K562 (cell line): ENCODE results near the gene ANKRD27. TPM values are rescaled to one million over a fixed set of nuclear protein-coding genes. Genes with fewer than 3 reads are reported as not detected.

Experiments
- ATF1 ChIP-seq, 2 experiments: fragments of 450-650 bp in 1 of 2; IDR thresholded peaks; 2 replicates each; pipeline ENCODE4 v1.6.1; 2016; ENCODE audit warnings: missing compliant biosample characterization in 1 of 2, missing genetic modification characterization in 1 of 2
- BDP1 ChIP-seq: IDR thresholded peaks from 3 replicates; pipeline ENCODE4 v1.6.1; 2011; ENCODE audit not compliant: insufficient read length, insufficient read depth
- E2F6 ChIP-seq, 2 experiments: IDR thresholded peaks; 2 replicates each; pipeline ENCODE4 v1.6.1; 2011; ENCODE audit warnings: borderline replicate concordance in 1 of 2, control low read depth in 1 of 2, low read depth in 1 of 2, low read length in 1 of 2, mild to moderate bottlenecking in 1 of 2, mixed read lengths in 1 of 2, moderate library complexity in 1 of 2; ENCODE audit not compliant: insufficient read depth in 1 of 2, insufficient read length in 1 of 2, poor library complexity in 1 of 2, severe bottlenecking in 1 of 2; ENCODE audit errors: extremely low read depth in 1 of 2
- ELF2 ChIP-seq: fragments of 250-450 bp; sonication (Bioruptor Pico); IDR thresholded peaks from 2 replicates; pipeline ENCODE4 v1.5.0; 2021; ENCODE audit warnings: mild to moderate bottlenecking
- FOXA1 ChIP-seq: fragments of 450-650 bp; IDR thresholded peaks from 2 replicates; pipeline ENCODE4 v1.6.1; 2016; ENCODE audit warnings: mild to moderate bottlenecking, borderline replicate concordance
- GMEB1 ChIP-seq: fragments of 250-450 bp; sonication (Bioruptor Pico); IDR thresholded peaks from 2 replicates; pipeline ENCODE4 v1.4.0; 2020; ENCODE audit warnings: mild to moderate bottlenecking
- GTF2A2 ChIP-seq: IDR thresholded peaks from 2 replicates; pipeline ENCODE4 v1.6.1; 2016; ENCODE audit warnings: mild to moderate bottlenecking, missing genetic modification characterization, missing compliant biosample characterization
- HDAC1 ChIP-seq, 2 experiments: fragments of 450-650 bp; IDR thresholded peaks; 2 replicates each; pipeline ENCODE4 v1.6.1; 2016 to 2017; ENCODE audit warnings: inconsistent platforms in 1 of 2, mild to moderate bottlenecking in 1 of 2, moderate library complexity in 1 of 2
- IRF9 ChIP-seq: fragments of 450-650 bp; IDR thresholded peaks from 2 replicates; pipeline ENCODE4 v1.6.1; 2016; ENCODE audit warnings: missing biosample characterization, missing genetic modification characterization
- LARP7 ChIP-seq: fragments of 450-650 bp; IDR thresholded peaks from 2 replicates; pipeline ENCODE4 v1.6.1; 2016
- MBD1 ChIP-seq: fragments of 250-450 bp; sonication (Bioruptor Pico); IDR thresholded peaks from 2 replicates; pipeline ENCODE4 v1.8.0; 2022; ENCODE audit warnings: inconsistent platforms
- MBD2 ChIP-seq: sonication (generic); IDR thresholded peaks from 2 replicates; pipeline ENCODE4 v1.6.1; 2016; ENCODE audit warnings: low read depth, borderline replicate concordance
- NBN ChIP-seq: fragments of 450-650 bp; IDR thresholded peaks from 2 replicates; pipeline ENCODE4 v1.6.1; 2016; ENCODE audit warnings: low read depth, mild to moderate bottlenecking
- PML ChIP-seq: IDR thresholded peaks from 2 replicates; pipeline ENCODE4 v1.6.1; 2012; ENCODE audit warnings: low read length, inconsistent platforms
- PPARD ChIP-seq: fragments of 250-450 bp; sonication (Bioruptor Pico); IDR thresholded peaks from 2 replicates; pipeline ENCODE4 v1.8.0; 2022; ENCODE audit warnings: inconsistent platforms, mild to moderate bottlenecking, moderate library complexity
- SNIP1 ChIP-seq: fragments of 450-650 bp; IDR thresholded peaks from 2 replicates; pipeline ENCODE4 v1.7.1; 2017; ENCODE audit warnings: low read depth, mild to moderate bottlenecking
- SNRNP70 ChIP-seq: fragments of 200-400 bp; formaldehyde crosslinking; optimal IDR thresholded peaks from 2 replicates; pipeline ENCODE3; 2017; ENCODE audit warnings: low read depth, low read length
- STAT5B ChIP-seq: fragments of 250-450 bp; sonication (Bioruptor Pico); IDR thresholded peaks from 2 replicates; pipeline ENCODE4 v1.8.0; 2021; ENCODE audit warnings: mild to moderate bottlenecking, inconsistent platforms
- TAF15 ChIP-seq: fragments of 200-400 bp; formaldehyde crosslinking; IDR thresholded peaks from 2 replicates; pipeline ENCODE4 v1.6.1; 2017; ENCODE audit warnings: mild to moderate bottlenecking, low read depth, low read length, moderate library complexity
- XRCC5 ChIP-seq: fragments of 200-400 bp; formaldehyde crosslinking; IDR thresholded peaks from 2 replicates; pipeline ENCODE4 v1.6.1; 2017; ENCODE audit warnings: low read depth, mild to moderate bottlenecking, low read length
- ZBTB2 ChIP-seq: fragments of 450-650 bp; IDR thresholded peaks from 2 replicates; pipeline ENCODE4 v1.6.1; 2016; ENCODE audit warnings: antibody characterized with exemption
- ZNF586 ChIP-seq: fragments of 450-650 bp; formaldehyde crosslinking; conservative IDR thresholded peaks from 2 replicates; pipeline ENCODE4 v1.4.0; 2020; ENCODE audit warnings: mild to moderate bottlenecking, moderate library complexity
- polyA plus RNA-seq, 8 experiments: library from polyadenylated mRNA; depleted of rRNA in 4 of 8; stranded (reverse) in 5 of 8; unstranded in 3 of 8; fragments of >200 nt; fragmentation: Nextera tagmentation in 2 of 8; fragmentation: Illumina TruSeq in 1 of 8; extraction: Ambion mirVana in 2 of 8; extraction: Trizol in 1 of 8; gene quantifications; 2 replicates each; pipeline versions ENCODE4 v1.2.1 to v1.2.3, GENCODE V29; 2011 to 2014; ENCODE audit warnings: inconsistent platforms in 1 of 8, missing spikeins in 1 of 8
- total RNA-seq, 7 experiments: library from RNA; depleted of rRNA in 6 of 7; stranded (reverse); fragments of >200 nt in 6 of 7; fragmentation: Illumina TruSeq in 2 of 7; extraction: Trizol in 2 of 7; gene quantifications; 2 replicates each; pipeline versions ENCODE4 v1.2.1 to v1.2.3, GENCODE V29; 2011 to 2021; ENCODE audit warnings: low replicate concordance in 1 of 7

ANKRD27 gene
- total and polyA plus RNA-seq, 9 of the 15 experiments (the other 6 are each of a cell fraction or from before 2014, with no cell fraction given) = 5.3 to 71.3 (median 54.2) TPM

- no peak for TF ChIP-seq MBD1 (CRISPR knock-in tag)
- no peak for TF ChIP-seq FOXA1
- TF ChIP-seq ELF2 (CRISPR knock-in tag) = no peak
- no peak for TF ChIP-seq STAT5B (CRISPR knock-in tag)
- no peak for TF ChIP-seq GTF2A2 (tag)
- no peak for TF ChIP-seq TAF15
- TF ChIP-seq BDP1 = no peak
- no peak for TF ChIP-seq SNRNP70
- peak; percentile 93 for TF ChIP-seq GMEB1 (CRISPR knock-in tag)
- TF ChIP-seq SNIP1 = no peak
- 0 out of 4 replicates have a peak, but pooled peaks of 1 of the 2 experiments have one; percentile 51 for TF ChIP-seq HDAC1 (IDR thresholded peaks at IDR 0.05)
- TF ChIP-seq ZBTB2 = 0 out of 2 replicates have a peak, but pooled peaks have one; percentile 43
- TF ChIP-seq IRF9 (tag) = no peak
- no peak for TF ChIP-seq XRCC5
- no peak for TF ChIP-seq LARP7
- TF ChIP-seq MBD2 = no peak
- TF ChIP-seq PPARD = no peak
- TF ChIP-seq NBN = no peak
- no peak for TF ChIP-seq ATF1 (CRISPR knock-in tag; IDR thresholded peaks at IDR 0.05)
- peak; percentile 79 for TF ChIP-seq ATF1 (tag; IDR thresholded peaks at IDR 0.05)
- TF ChIP-seq E2F6 (IDR thresholded peaks at IDR 0.05; ENCODE audit: borderline replicate concordance in 1 of 2, extremely low read depth in 1 of 2, insufficient read depth in 1 of 2, insufficient read length in 1 of 2, low read depth in 1 of 2, low read length in 1 of 2, poor library complexity in 1 of 2, severe bottlenecking in 1 of 2) = peak; percentile 72 to 88
- no peak for TF ChIP-seq ZNF586
- TF ChIP-seq PML = no peak
Observed at GRCh38 chr19:32580901-32581704, 93.9 kb downstream of the ANKRD27 start, which contains the start of gene PDCD5 (continued).
